Measurements from ENCODE around the gene DNER. TPM values are rescaled to one million over a fixed set of nuclear protein-coding genes. Genes with fewer than 3 reads are reported as not detected.
A peak's percentile ranks its signal among the peaks of the same experiment; 100 is the strongest.

Gene DNER
- total and polyA plus RNA-seq, 2 experiments from 2014 or later, result not detected

GRCh38 chr2:229372207-229372606 lies 342.1 kb downstream of the DNER start:
- Histone ChIP-seq H3K4me3 (no peak overlapping the region), H3K9me3 (ENCODE audit: low read depth) (no peaks in the 10 kb centered on the region), H3K36me3 (no peaks in the 10 kb centered on the region), H3K27ac (no peak overlapping the region), H3K27me3 (no peaks in the 10 kb centered on the region), H3K4me1 (ENCODE audit: low read depth) (no peaks in the 10 kb centered on the region)
- no peak for TF ChIP-seq CTCF (IDR thresholded peaks at IDR 0.05; ENCODE audit: low read depth, low read length)
- peak in 1 of 2 donors; percentile 30 for DNase-seq (ENCODE audit: low read depth in 1 of 2, low spot score in 1 of 2)

DNA sequence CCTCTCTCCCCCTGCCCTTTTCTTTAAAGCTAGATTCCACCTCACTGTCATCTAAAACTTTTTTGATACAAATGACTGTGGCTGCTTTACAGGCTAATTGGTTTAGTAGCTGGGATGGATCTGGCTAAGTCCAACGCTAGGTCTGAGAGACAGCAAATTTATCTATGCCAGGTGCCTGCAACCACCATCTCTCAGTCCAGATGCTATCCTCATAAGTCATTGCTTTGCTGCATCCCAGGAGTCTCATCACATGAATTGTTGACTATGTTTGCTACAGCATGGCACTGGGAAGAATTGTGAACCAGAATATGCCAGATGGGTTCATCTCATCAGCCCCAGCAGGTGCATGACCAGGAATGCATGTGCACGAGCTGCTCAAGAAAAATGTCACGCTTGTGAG lies 343.3 kb downstream of the DNER start:
- TF ChIP-seq CTCF (IDR thresholded peaks at IDR 0.05; ENCODE audit: low read depth, low read length), result no peak
- Histone ChIP-seq H3K4me1 (ENCODE audit: low read depth) (no peaks in the 10 kb centered on the region), H3K4me3 (no peak overlapping the region), H3K36me3 (no peaks in the 10 kb centered on the region), H3K27me3 (no peaks in the 10 kb centered on the region), H3K9me3 (ENCODE audit: low read depth) (no peaks in the 10 kb centered on the region), H3K27ac (no peak overlapping the region)
- DNase-seq (ENCODE audit: low read depth in 1 of 2, low spot score in 1 of 2), result no peak

DNA sequence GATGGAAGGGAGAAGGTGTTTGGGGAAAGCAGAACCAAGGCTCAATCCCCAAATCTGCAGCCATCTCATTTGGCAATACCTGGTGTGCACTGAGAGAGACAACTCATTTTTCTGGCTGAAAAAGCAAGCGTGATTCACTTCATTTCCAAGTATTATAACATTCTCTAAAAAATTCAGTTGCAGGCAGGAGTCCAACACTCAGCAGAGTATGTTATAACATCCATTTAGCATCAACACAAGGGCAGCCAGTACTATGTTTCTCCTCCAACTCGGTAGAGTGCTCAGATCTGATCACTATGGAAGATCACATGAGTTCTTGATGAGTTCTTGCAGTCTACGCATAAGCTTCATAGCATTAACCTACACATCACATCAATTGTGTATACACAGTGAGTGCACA lies 343.8 kb downstream of the DNER start:
- no peak overlapping the region for H3K27ac ChIP-seq
- H3K9me3 ChIP-seq (ENCODE audit: low read depth), result no peaks in the 10 kb centered on the region
- H3K4me3 ChIP-seq, result no peak overlapping the region
- no peaks in the 10 kb centered on the region for H3K36me3 ChIP-seq
- peak in 1 of 2 donors; percentile 51 for DNase-seq (ENCODE audit: low read depth in 1 of 2, low spot score in 1 of 2)
- no peaks in the 10 kb centered on the region for H3K4me1 ChIP-seq (ENCODE audit: low read depth)
- no peaks in the 10 kb centered on the region for H3K27me3 ChIP-seq
- no peak for TF ChIP-seq CTCF (IDR thresholded peaks at IDR 0.05; ENCODE audit: low read depth, low read length)

DNA sequence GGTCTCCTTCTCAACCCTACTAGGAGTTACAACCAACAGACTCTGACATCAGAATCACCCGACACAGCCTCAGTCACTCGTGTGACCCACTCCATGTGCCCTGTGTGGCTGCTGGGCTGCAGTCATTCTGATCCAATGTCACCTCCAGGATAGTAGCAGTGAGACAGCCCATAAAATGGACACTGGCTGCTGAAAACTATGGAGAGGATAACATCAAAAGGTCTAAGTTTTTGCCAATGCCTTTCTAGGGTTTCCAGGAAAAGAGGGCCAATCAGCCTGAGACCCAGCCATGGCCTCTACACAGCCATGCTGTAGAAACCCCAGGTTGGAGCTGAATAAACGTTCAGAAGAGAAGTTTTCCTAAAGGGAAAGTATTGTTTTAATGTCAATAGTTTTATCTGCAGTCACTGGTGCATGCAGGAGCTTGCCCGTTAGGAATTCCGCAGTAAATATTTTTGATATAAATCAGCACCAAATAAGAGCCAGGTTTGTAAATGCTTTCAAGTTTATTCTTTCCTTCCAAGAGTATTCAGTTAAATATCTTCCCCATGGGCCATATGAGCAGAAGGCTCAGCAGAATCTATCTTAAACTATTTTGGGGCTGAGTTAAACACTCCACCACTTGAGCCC lies 351.1 kb downstream of the DNER start:
- H3K36me3 ChIP-seq, result no peaks in the 10 kb centered on the region
- no peak for TF ChIP-seq CTCF (IDR thresholded peaks at IDR 0.05; ENCODE audit: low read depth, low read length)
- H3K27ac ChIP-seq, result no peak overlapping the region
- no peaks in the 10 kb centered on the region for H3K9me3 ChIP-seq (ENCODE audit: low read depth)
- no peak for DNase-seq (ENCODE audit: low read depth in 1 of 2, low spot score in 1 of 2)
- H3K27me3 ChIP-seq, result no peaks in the 10 kb centered on the region
- H3K4me3 ChIP-seq, result no peak overlapping the region
- no peaks in the 10 kb centered on the region for H3K4me1 ChIP-seq (ENCODE audit: low read depth)

- H3K9me3 ChIP-seq (ENCODE audit: low read depth), result no peaks in the 10 kb centered on the region
- no peaks in the 10 kb centered on the region for H3K36me3 ChIP-seq
- no peak overlapping the region for H3K4me3 ChIP-seq
- no peak overlapping the region for H3K27ac ChIP-seq
- TF ChIP-seq CTCF (IDR thresholded peaks at IDR 0.05; ENCODE audit: low read depth, low read length), result no peak
- no peaks in the 10 kb centered on the region for H3K4me1 ChIP-seq (ENCODE audit: low read depth)
- no peaks in the 10 kb centered on the region for H3K27me3 ChIP-seq
- no peak for DNase-seq (ENCODE audit: low read depth in 1 of 2, low spot score in 1 of 2)
Measured at GRCh38 chr2:229350883-229351282, 363.5 kb downstream of the DNER start.

All from cardiac muscle cell (in vitro differentiated cells and primary cell).